Keratinocyte (primary cell): ENCODE data around the gene COMMD3. TPM values are rescaled to one million over a fixed set of nuclear protein-coding genes. Genes with fewer than 3 reads are reported as not detected.

Source experiments
- DNase-seq: peaks from one replicate; pipeline ENCODE4 v3.0.0-alpha.2; 2011; ENCODE audit warnings: low read depth, missing footprints, low spot score
- FAIRE-seq: peaks from 2 replicates; lab custom pipeline; 2011; peaks lifted over from hg19 to GRCh38; lab: Jason Lieb, UNC
- H2AFZ ChIP-seq: 2 replicates; pipeline ENCODE4 v1.6.0; 2012; ENCODE audit warnings: low read length, control low read depth, inconsistent platforms; ENCODE audit not compliant: control insufficient read depth
- H3K27ac ChIP-seq: 2 replicates; pipeline ENCODE4 v1.5.1; 2011; ENCODE audit warnings: low read length; ENCODE audit not compliant: control insufficient read depth, insufficient read depth
- H3K27me3 ChIP-seq: 3 replicates; pipeline ENCODE4 v1.6.0; 2011; ENCODE audit warnings: low read length; ENCODE audit not compliant: control insufficient read depth, insufficient read depth; ENCODE audit errors: extremely low read depth
- H3K36me3 ChIP-seq, 2 experiments: 2 replicates in 1 of 2; 3 replicates in 1 of 2; pipeline ENCODE4 v1.5.1; 2011; ENCODE audit warnings: low read length in 2 of 2, mild to moderate bottlenecking in 1 of 2; ENCODE audit not compliant: control insufficient read depth in 2 of 2, insufficient read depth in 2 of 2; ENCODE audit errors: extremely low read depth in 1 of 2
- H3K4me1 ChIP-seq: 3 replicates; pipeline ENCODE4 v1.5.1; 2011; ENCODE audit warnings: low read length; ENCODE audit not compliant: control insufficient read depth, insufficient read depth; ENCODE audit errors: extremely low read depth
- H3K4me2 ChIP-seq: 3 replicates; pipeline ENCODE4 v1.6.0; 2011; ENCODE audit warnings: low read depth, low read length; ENCODE audit not compliant: control insufficient read depth, insufficient read depth; ENCODE audit errors: extremely low read depth
- H3K4me3 ChIP-seq, 3 experiments: fragments of 200-600 bp in 1 of 3; sonication (generic) in 1 of 3; 2 replicates in 2 of 3; 3 replicates in 1 of 3; pipeline ENCODE4 v1.5.1; 2011 to 2016; ENCODE audit warnings: low read length in 3 of 3, mild to moderate bottlenecking in 3 of 3, control low read depth in 2 of 3, inconsistent platforms in 1 of 3, low read depth in 1 of 3, mixed read lengths in 1 of 3, mixed run types in 1 of 3, moderate library complexity in 1 of 3; ENCODE audit not compliant: control insufficient read depth in 2 of 3, insufficient read depth in 2 of 3; ENCODE audit errors: extremely low read depth in 1 of 3
- H3K79me2 ChIP-seq: 2 replicates; pipeline ENCODE4 v1.6.0; 2012; ENCODE audit warnings: low read length; ENCODE audit not compliant: control insufficient read depth, insufficient read depth
- H3K9ac ChIP-seq: 3 replicates; pipeline ENCODE4 v1.6.0; 2011; ENCODE audit warnings: low read length; ENCODE audit not compliant: control insufficient read depth, insufficient read depth; ENCODE audit errors: extremely low read depth
- H3K9me1 ChIP-seq: 3 replicates; pipeline ENCODE4 v1.6.0; 2011; ENCODE audit warnings: low read length; ENCODE audit not compliant: control insufficient read depth, insufficient read depth; ENCODE audit errors: extremely low read depth
- H3K9me3 ChIP-seq: 2 replicates; pipeline ENCODE4 v1.5.1; 2012; ENCODE audit warnings: low read depth, low read length; ENCODE audit not compliant: control insufficient read depth
- H4K20me1 ChIP-seq: 3 replicates; pipeline ENCODE4 v1.6.0; 2011; ENCODE audit warnings: low read length; ENCODE audit not compliant: control insufficient read depth, insufficient read depth; ENCODE audit errors: extremely low read depth
- EZH2 ChIP-seq: IDR thresholded peaks from one replicate; pipeline ENCODE4 v1.6.1; 2012; ENCODE audit warnings: inconsistent platforms, mild to moderate bottlenecking, low read length, moderate library complexity
- dilution Hi-C: fragments of 300-500 bp; cut with MboI; formaldehyde crosslinking; loops from one replicate; pipeline ENCODE4 v1.7.0; 2020; ENCODE audit warnings: low sequenced_read_pairs; ENCODE audit not compliant: extremely low pct_ligation_motif_present
- polyA plus RNA-seq, 5 experiments: library from polyadenylated mRNA; depleted of rRNA in 3 of 5; stranded (reverse) in 3 of 5; stranded (forward) in 1 of 5; unstranded in 1 of 5; fragments of >200 nt; gene quantifications; 1 replicate in 1 of 5; 2 replicates in 3 of 5; 3 replicates in 1 of 5; pipeline versions ENCODE4 v1.2.1 to v1.2.3, GENCODE V29; 2011 to 2012; ENCODE audit warnings: missing spikeins in 2 of 5, low read depth in 1 of 5, low replicate concordance in 1 of 5
- TF ChIP-seq, protein P1 (sequence below), 3 experiments: IDR thresholded peaks in 1 of 3; conservative IDR thresholded peaks in 1 of 3; optimal IDR thresholded peaks in 1 of 3; 2 replicates in 2 of 3; 3 replicates in 1 of 3; pipeline versions ENCODE3 to v1.5.1; 2011; ENCODE audit warnings: low read length in 3 of 3, mild to moderate bottlenecking in 3 of 3, moderate library complexity in 2 of 3, control low read depth in 1 of 3, inconsistent platforms in 1 of 3; ENCODE audit not compliant: insufficient read depth in 2 of 3; ENCODE audit errors: extremely low read depth in 1 of 3

Gene COMMD3
- polyA plus RNA-seq, 1 donor (not counting 4 experiments of a cell fraction or from before 2014, with no cell fraction given), result 59.5 TPM

DNA sequence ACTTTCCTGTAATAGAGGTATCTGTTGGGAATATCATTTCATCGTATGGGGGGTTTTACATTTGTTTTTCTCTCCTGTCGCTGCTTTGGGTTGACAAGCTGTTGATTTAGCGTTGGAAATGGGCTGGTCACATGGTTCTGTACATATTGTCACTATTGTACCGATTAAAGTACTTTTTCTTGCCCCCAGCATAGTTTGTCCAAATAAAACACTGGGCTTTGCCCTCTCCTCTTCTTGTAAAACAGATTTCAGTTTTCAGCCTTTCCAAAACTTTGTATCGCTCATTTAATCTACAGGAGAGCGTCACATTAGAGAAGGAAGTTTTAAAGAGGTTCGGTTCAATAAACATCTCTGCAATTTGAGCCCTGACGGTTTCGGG, 8.7 kb downstream of the COMMD3 start:
- peak; percentile 38 for TF ChIP-seq EZH2
- TF ChIP-seq, protein P1, sequence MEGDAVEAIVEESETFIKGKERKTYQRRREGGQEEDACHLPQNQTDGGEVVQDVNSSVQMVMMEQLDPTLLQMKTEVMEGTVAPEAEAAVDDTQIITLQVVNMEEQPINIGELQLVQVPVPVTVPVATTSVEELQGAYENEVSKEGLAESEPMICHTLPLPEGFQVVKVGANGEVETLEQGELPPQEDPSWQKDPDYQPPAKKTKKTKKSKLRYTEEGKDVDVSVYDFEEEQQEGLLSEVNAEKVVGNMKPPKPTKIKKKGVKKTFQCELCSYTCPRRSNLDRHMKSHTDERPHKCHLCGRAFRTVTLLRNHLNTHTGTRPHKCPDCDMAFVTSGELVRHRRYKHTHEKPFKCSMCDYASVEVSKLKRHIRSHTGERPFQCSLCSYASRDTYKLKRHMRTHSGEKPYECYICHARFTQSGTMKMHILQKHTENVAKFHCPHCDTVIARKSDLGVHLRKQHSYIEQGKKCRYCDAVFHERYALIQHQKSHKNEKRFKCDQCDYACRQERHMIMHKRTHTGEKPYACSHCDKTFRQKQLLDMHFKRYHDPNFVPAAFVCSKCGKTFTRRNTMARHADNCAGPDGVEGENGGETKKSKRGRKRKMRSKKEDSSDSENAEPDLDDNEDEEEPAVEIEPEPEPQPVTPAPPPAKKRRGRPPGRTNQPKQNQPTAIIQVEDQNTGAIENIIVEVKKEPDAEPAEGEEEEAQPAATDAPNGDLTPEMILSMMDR (optimal IDR thresholded peaks at IDR 0.05 in 1 of 3, IDR thresholded peaks at IDR 0.05 in 1 of 3, conservative IDR thresholded peaks at IDR 0.05 in 1 of 3; ENCODE audit: extremely low read depth in 1 of 3, insufficient read depth in 2 of 3, low read length in 3 of 3), result no peak
- FAIRE-seq, result no peak
- H3K9ac ChIP-seq, result peak overlapping the region; percentile 61
- dilution Hi-C loops, result no loop called here
- no peaks in the 10 kb centered on the region for H3K9me3 ChIP-seq
- no peaks in the 10 kb centered on the region for H4K20me1 ChIP-seq
- no peaks in the 10 kb centered on the region for H3K79me2 ChIP-seq
- peak overlapping the region; percentile 46 to 81 (median 67) for H3K4me3 ChIP-seq
- peak overlapping the region; percentile 97 for H3K4me2 ChIP-seq
- peaks cover 27% of the 10 kb centered on the region for H3K4me1 ChIP-seq
- no peak for DNase-seq
- peak overlapping the region; percentile 58 for H2AFZ ChIP-seq
- H3K27ac ChIP-seq, result no peak overlapping the region
- peaks cover 3 to 7% of the 10 kb centered on the region in 2 experiments for H3K36me3 ChIP-seq
- H3K27me3 ChIP-seq, result peaks cover 14% of the 10 kb centered on the region
- no peaks in the 10 kb centered on the region for H3K9me1 ChIP-seq

DNA sequence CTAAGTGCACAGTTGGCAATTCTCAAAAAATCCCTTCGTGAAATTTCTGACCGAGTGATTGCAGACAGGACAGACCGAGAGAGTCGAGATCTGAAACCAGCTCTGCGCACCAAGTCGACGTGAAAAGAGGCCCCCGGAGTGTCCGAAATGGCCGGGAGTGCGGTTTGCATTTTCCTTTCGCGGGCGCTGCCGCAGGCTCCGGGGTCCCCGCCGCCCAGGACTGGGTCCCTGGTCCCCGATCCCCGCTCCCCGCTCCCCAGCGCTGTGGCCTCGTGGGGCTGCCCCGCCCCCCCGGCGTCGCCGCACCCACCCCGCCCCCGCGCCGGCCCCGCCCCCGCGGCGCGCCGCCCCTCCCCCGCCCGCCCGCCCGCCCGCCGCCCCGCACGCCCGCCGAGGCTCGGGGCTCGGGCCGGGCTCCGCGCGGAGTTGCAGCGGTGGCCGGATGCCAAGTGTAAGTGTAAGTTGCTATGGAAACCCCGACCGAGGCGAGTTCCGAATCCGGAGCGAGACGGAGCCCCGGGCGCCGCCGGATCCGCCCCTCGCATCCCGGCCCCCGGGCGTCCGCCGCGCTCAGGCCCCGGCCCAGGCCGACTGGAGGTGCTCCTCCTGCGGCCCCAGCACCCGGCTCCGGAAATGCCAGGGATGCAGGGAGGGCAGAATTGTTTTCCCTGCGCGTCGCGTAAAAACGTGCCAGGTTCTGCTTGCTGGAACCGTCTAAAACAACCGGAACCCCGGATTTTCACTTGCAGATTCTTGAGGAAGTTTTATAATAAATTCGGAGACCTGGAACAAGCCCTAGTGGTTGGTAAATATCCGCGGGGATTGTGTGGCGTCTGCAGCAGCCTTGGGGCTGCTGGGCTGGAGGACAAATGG, 9.3 kb downstream of the COMMD3 start:
- H2AFZ ChIP-seq, result peak overlapping the region; percentile 58
- H3K9me1 ChIP-seq, result no peaks in the 10 kb centered on the region
- H3K4me1 ChIP-seq, result peaks cover 24% of the 10 kb centered on the region
- H4K20me1 ChIP-seq, result no peaks in the 10 kb centered on the region
- peak overlapping the region; percentile 97 for H3K4me2 ChIP-seq
- H3K27ac ChIP-seq, result no peak overlapping the region
- no peak for DNase-seq
- dilution Hi-C loops, result no loop called here
- H3K27me3 ChIP-seq, result peaks cover 14% of the 10 kb centered on the region
- TF ChIP-seq, protein P1 (optimal IDR thresholded peaks at IDR 0.05 in 1 of 3, IDR thresholded peaks at IDR 0.05 in 1 of 3, conservative IDR thresholded peaks at IDR 0.05 in 1 of 3; ENCODE audit: extremely low read depth in 1 of 3, insufficient read depth in 2 of 3, low read length in 3 of 3), result no peak
- H3K9ac ChIP-seq, result peak overlapping the region; percentile 61
- peaks cover 5 to 8% of the 10 kb centered on the region in 2 experiments for H3K36me3 ChIP-seq
- H3K9me3 ChIP-seq, result no peaks in the 10 kb centered on the region
- H3K4me3 ChIP-seq, result peak overlapping the region; percentile 46 to 81 (median 76)
- FAIRE-seq, result no peak
- H3K79me2 ChIP-seq, result no peaks in the 10 kb centered on the region
